H9 (cell line): ENCODE measurements around the gene ENOX1. TPM values are rescaled to one million over a fixed set of nuclear protein-coding genes. Genes with fewer than 3 reads are reported as not detected.

Experiments
- DNase-seq: peaks from one replicate; pipeline ENCODE4 v3.0.0-alpha.2; 2017
- H2AFZ ChIP-seq: one replicate; pipeline ENCODE4 v1.6.1; 2013; ENCODE audit warnings: mild to moderate bottlenecking, low read length, control low read depth, moderate library complexity
- H2AK5ac ChIP-seq: 2 replicates; pipeline ENCODE4 v1.6.1; 2013; ENCODE audit warnings: low read length, control low read depth, mixed read lengths; ENCODE audit not compliant: insufficient read length
- H2BK120ac ChIP-seq: one replicate; pipeline ENCODE4 v1.6.1; 2013; ENCODE audit warnings: low read depth, mild to moderate bottlenecking, low read length, control low read depth, inconsistent platforms; ENCODE audit not compliant: poor library complexity, severe bottlenecking
- H2BK12ac ChIP-seq: 2 replicates; pipeline ENCODE4 v1.6.1; 2013; ENCODE audit warnings: low read length, control low read depth, mixed read lengths, low read depth; ENCODE audit not compliant: insufficient read length
- H2BK15ac ChIP-seq: 2 replicates; pipeline ENCODE4 v1.6.1; 2013; ENCODE audit warnings: low read depth, low read length, control low read depth
- H2BK20ac ChIP-seq: one replicate; pipeline ENCODE4 v1.6.1; 2013; ENCODE audit warnings: low read depth, mild to moderate bottlenecking, low read length, control low read depth, inconsistent platforms; ENCODE audit not compliant: poor library complexity, severe bottlenecking
- H2BK5ac ChIP-seq: 2 replicates; pipeline ENCODE4 v1.6.1; 2013; ENCODE audit warnings: low read length, control low read depth, mixed read lengths; ENCODE audit not compliant: insufficient read length
- H3K14ac ChIP-seq: 2 replicates; pipeline ENCODE4 v1.6.1; 2013; ENCODE audit warnings: low read length, control low read depth; ENCODE audit not compliant: insufficient read depth
- H3K18ac ChIP-seq: 2 replicates; pipeline ENCODE4 v1.6.1; 2013; ENCODE audit warnings: low read depth, mild to moderate bottlenecking, mixed read lengths, low read length, control low read depth; ENCODE audit not compliant: insufficient read length
- H3K23ac ChIP-seq: 2 replicates; pipeline ENCODE4 v1.6.1; 2013; ENCODE audit warnings: low read length, control low read depth, mixed read lengths, low read depth; ENCODE audit not compliant: insufficient read length
- H3K23me2 ChIP-seq: 2 replicates; pipeline ENCODE4 v1.6.1; 2013; ENCODE audit warnings: low read depth, mild to moderate bottlenecking, mixed read lengths, low read length, control low read depth; ENCODE audit not compliant: insufficient read length, poor library complexity, severe bottlenecking
- H3K27ac ChIP-seq: 2 replicates; pipeline ENCODE4 v1.5.1; 2013; ENCODE audit warnings: low read length, control low read depth, mixed read lengths, low read depth; ENCODE audit not compliant: insufficient read length
- H3K27me3 ChIP-seq: 2 replicates; pipeline ENCODE4 v1.6.1; 2013; ENCODE audit warnings: low read length, control low read depth, inconsistent platforms; ENCODE audit not compliant: insufficient read depth
- H3K4ac ChIP-seq: 2 replicates; pipeline ENCODE4 v1.6.1; 2013; ENCODE audit warnings: low read depth, mild to moderate bottlenecking, control low read depth, inconsistent platforms, low read length, moderate library complexity
- H3K4me1 ChIP-seq: 2 replicates; pipeline ENCODE4 v1.6.1; 2013; ENCODE audit warnings: low read length, control low read depth, inconsistent platforms; ENCODE audit not compliant: insufficient read depth
- H3K4me2 ChIP-seq: 2 replicates; pipeline ENCODE4 v1.6.1; 2013; ENCODE audit warnings: low read length, control low read depth, mixed read lengths; ENCODE audit not compliant: insufficient read length, insufficient read depth
- H3K56ac ChIP-seq: 2 replicates; pipeline ENCODE4 v1.6.1; 2013; ENCODE audit warnings: low read depth, mild to moderate bottlenecking, mixed read lengths, low read length, control low read depth; ENCODE audit not compliant: insufficient read length
- H3K79me1 ChIP-seq: 2 replicates; pipeline ENCODE4 v1.6.1; 2013; ENCODE audit warnings: low read depth, mild to moderate bottlenecking, moderate library complexity, low read length, control low read depth, inconsistent platforms; ENCODE audit not compliant: insufficient read depth, poor library complexity, severe bottlenecking
- H3K79me2 ChIP-seq: 2 replicates; pipeline ENCODE4 v1.6.1; 2013; ENCODE audit warnings: low read length, control low read depth, inconsistent platforms; ENCODE audit not compliant: insufficient read depth
- H3K9ac ChIP-seq: 2 replicates; pipeline ENCODE4 v1.6.1; 2013; ENCODE audit warnings: low read length, control low read depth, mixed read lengths; ENCODE audit not compliant: insufficient read length; ENCODE audit errors: extremely low read depth
- H3K9me3 ChIP-seq: one replicate; pipeline ENCODE4 v1.6.1; 2013; ENCODE audit warnings: low read depth, low read length, inconsistent platforms; ENCODE audit not compliant: control insufficient read depth
- H3T11ph ChIP-seq: one replicate; pipeline ENCODE4 v1.6.1; 2013; ENCODE audit warnings: mild to moderate bottlenecking, low read length, control low read depth, inconsistent platforms
- H4K20me1 ChIP-seq: one replicate; pipeline ENCODE4 v1.6.1; 2013; ENCODE audit not compliant: control insufficient read depth, insufficient read length, insufficient read depth
- H4K5ac ChIP-seq: 2 replicates; pipeline ENCODE4 v1.6.1; 2013; ENCODE audit warnings: low read depth, mild to moderate bottlenecking, mixed read lengths, low read length, control low read depth; ENCODE audit not compliant: insufficient read length
- H4K8ac ChIP-seq: replicated peaks from 2 replicates; pipeline ENCODE4 v1.6.1; 2013; ENCODE audit warnings: low read length, control low read depth, mixed read lengths, low read depth; ENCODE audit not compliant: insufficient read length
- H4K91ac ChIP-seq: 2 replicates; pipeline ENCODE4 v1.6.1; 2013; ENCODE audit warnings: low read depth, mild to moderate bottlenecking, moderate library complexity, mixed read lengths, low read length, control low read depth; ENCODE audit not compliant: insufficient read length
- H3K27ac Mint-ChIP-seq, 3 experiments: 2 replicates in 2 of 3; 3 replicates in 1 of 3; pipeline ENCODE4 v1.8.0; 2020 to 2021; ENCODE audit warnings: mixed read lengths in 3 of 3, mild to moderate bottlenecking in 1 of 3, moderate library complexity in 1 of 3
- H3K27me3 Mint-ChIP-seq: 2 replicates; pipeline ENCODE4 v1.8.0; 2021; ENCODE audit warnings: low read depth, mild to moderate bottlenecking, moderate library complexity, mixed read lengths
- H3K36me3 Mint-ChIP-seq, 3 experiments: 2 replicates in 2 of 3; 3 replicates in 1 of 3; pipeline ENCODE4 v1.8.0; 2020 to 2021; ENCODE audit warnings: low read depth in 3 of 3, mixed read lengths in 3 of 3; ENCODE audit not compliant: insufficient read depth in 1 of 3
- H3K4me1 Mint-ChIP-seq, 2 experiments: 2 replicates each; pipeline ENCODE4 v1.8.0; 2020; ENCODE audit warnings: mixed read lengths in 2 of 2
- H3K4me3 Mint-ChIP-seq, 2 experiments: 2 replicates in 1 of 2; 3 replicates in 1 of 2; pipeline ENCODE4 v1.8.0; 2020 to 2021; ENCODE audit warnings: mild to moderate bottlenecking in 2 of 2, mixed read lengths in 2 of 2, moderate library complexity in 1 of 2
- H3K9me3 Mint-ChIP-seq, 2 experiments: 2 replicates in 1 of 2; 3 replicates in 1 of 2; pipeline ENCODE4 v1.8.0; 2020; ENCODE audit warnings: mild to moderate bottlenecking in 2 of 2, mixed read lengths in 2 of 2, moderate library complexity in 1 of 2
- CTCF ChIP-seq: fragments of 200-600 bp; sonication (generic); conservative IDR thresholded peaks from 3 replicates; pipeline ENCODE4 v1.8.0; 2021; ENCODE audit warnings: antibody characterized with exemption, mild to moderate bottlenecking
- WGBS: extraction: QIAGEN DNeasy Blood & Tissue Kit; methylation state at CpG from one replicate; pipeline ENCODE4 v1.1.7; 2013; ENCODE audit warnings: missing lambda C conversion rate, low lambda C conversion rate, mixed read lengths; ENCODE audit not compliant: insufficient read length; ENCODE audit errors: extremely low coverage; 5-methylcytosine and 5-hydroxymethylcytosine counted together
- total RNA-seq: library from RNA; stranded (reverse); gene quantifications from 2 replicates; pipeline ENCODE4 v1.2.1, GENCODE V29; 2021

Gene ENOX1
- total RNA-seq, 1 experiment from 2014 or later = 0.24 TPM

GRCh38 chr13:43757266-43757665 is 29.5 kb downstream of the ENOX1 start:
- Histone ChIP-seq H4K5ac (no peak overlapping the region), H3K14ac (no peak overlapping the region), H2AK5ac (no peak overlapping the region), H2BK20ac (no peak overlapping the region), H2BK120ac (no peak overlapping the region), H3K4me1 (no peaks in the 10 kb centered on the region; the same call in 1 of the 2 replicates), H3K18ac (no peak overlapping the region), H2AFZ (no peak overlapping the region), H4K20me1 (no peaks in the 10 kb centered on the region), H3K9me3 (no peaks in the 10 kb centered on the region), H3K4ac (no peak overlapping the region), H3K23me2 (no peaks in the 10 kb centered on the region), H3K4me2 (no peak overlapping the region), H4K8ac (no peak overlapping the region), H3K23ac (no peak overlapping the region), H3K9ac (no peak overlapping the region), H2BK12ac (no peak overlapping the region), H4K91ac (no peak overlapping the region), H3K79me2 (no peaks in the 10 kb centered on the region), H2BK15ac (no peak overlapping the region), H3K27me3 (no peaks in the 10 kb centered on the region), H3K56ac (no peak overlapping the region), H3T11ph (no peak overlapping the region), H3K79me1 (no peaks in the 10 kb centered on the region), H2BK5ac (no peak overlapping the region), H3K27ac (no peak overlapping the region)
- Mint-ChIP-seq H3K27me3 (no peaks in the 10 kb centered on the region), H3K4me3 (no peak overlapping the region), H3K4me1 (peaks cover 9% of the 10 kb centered on the region in 2 experiments), H3K27ac (no peak overlapping the region), H3K36me3 (no peaks in the 10 kb centered on the region), H3K9me3 (no peaks in the 10 kb centered on the region)
- no CpG with 5 or more reads among the region's 1 CpG for WGBS
- no peak for DNase-seq
- TF ChIP-seq CTCF = no peak
